ENCODE data around the gene SGPL1.

SGPL1 gene

GRCh38 chr10:70896551-70896950 lies 80.8 kb downstream of the SGPL1 start:
- peaks cover 14% of the 10 kb centered on the region for H3K4me1 ChIP-seq (ENCODE audit: control insufficient read depth, insufficient read depth, low read length)
- H3K9me3 ChIP-seq (ENCODE audit: control insufficient read depth, insufficient read depth, low read depth, low read length) = peaks cover 5% of the 10 kb centered on the region; the same call in 1 of the 2 replicates
- H3K9ac ChIP-seq (ENCODE audit: low read length) = no peak overlapping the region
- no peak overlapping the region for H3K4me3 ChIP-seq (ENCODE audit: low read depth, low read length)
- no peaks in the 10 kb centered on the region for H3K36me3 ChIP-seq (ENCODE audit: control insufficient read depth, insufficient read depth, low read length)
- no peak overlapping the region for H3K27ac ChIP-seq (ENCODE audit: low read depth, low read length)
- H3K27me3 ChIP-seq (ENCODE audit: control insufficient read depth, insufficient read depth, low read length) = no peaks in the 10 kb centered on the region

DNA sequence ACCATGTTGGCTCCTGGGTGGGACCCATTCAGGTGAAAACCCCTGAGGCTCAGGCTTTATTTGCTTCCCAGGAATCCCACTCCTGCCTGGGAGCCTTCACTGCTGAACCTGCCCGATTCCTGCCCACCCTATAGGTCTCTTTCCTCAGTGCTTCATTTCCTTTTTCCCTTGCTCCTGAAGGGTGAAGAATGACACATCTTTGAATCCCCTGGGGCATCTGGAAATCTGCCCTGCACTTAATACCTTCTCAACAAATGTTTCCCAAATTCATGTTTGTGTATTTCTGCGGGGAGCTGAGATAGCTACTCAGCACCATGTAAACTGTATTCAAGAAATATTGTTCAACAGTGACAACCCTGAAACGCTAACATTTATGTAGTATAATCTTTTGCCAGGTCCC lies 82.9 kb downstream of the SGPL1 start:
- Histone ChIP-seq H3K9ac (ENCODE audit: low read length) (no peak overlapping the region), H3K9me3 (ENCODE audit: control insufficient read depth, insufficient read depth, low read depth, low read length) (peaks cover 5% of the 10 kb centered on the region; the same call in 1 of the 2 replicates), H3K27ac (ENCODE audit: low read depth, low read length) (no peak overlapping the region), H3K4me1 (ENCODE audit: control insufficient read depth, insufficient read depth, low read length) (no peaks in the 10 kb centered on the region), H3K27me3 (ENCODE audit: control insufficient read depth, insufficient read depth, low read length) (no peaks in the 10 kb centered on the region), H3K36me3 (ENCODE audit: control insufficient read depth, insufficient read depth, low read length) (no peaks in the 10 kb centered on the region), H3K4me3 (ENCODE audit: low read depth, low read length) (no peak overlapping the region)

- H3K4me1 ChIP-seq (ENCODE audit: control insufficient read depth, insufficient read depth, low read length) = no peaks in the 10 kb centered on the region
- H3K36me3 ChIP-seq (ENCODE audit: control insufficient read depth, insufficient read depth, low read length) = no peaks in the 10 kb centered on the region
Measured at GRCh38 chr10:70899096-70899495, 83.3 kb downstream of the SGPL1 start.

GRCh38 chr10:70901276-70901878 lies 85.6 kb downstream of the SGPL1 start:
- Histone ChIP-seq H3K4me1 (ENCODE audit: control insufficient read depth, insufficient read depth, low read length) (no peaks in the 10 kb centered on the region), H3K4me3 (ENCODE audit: low read depth, low read length) (no peak overlapping the region), H3K36me3 (ENCODE audit: control insufficient read depth, insufficient read depth, low read length) (no peaks in the 10 kb centered on the region), H3K27ac (ENCODE audit: low read depth, low read length) (no peak overlapping the region), H3K27me3 (ENCODE audit: control insufficient read depth, insufficient read depth, low read length) (no peaks in the 10 kb centered on the region), H3K9me3 (ENCODE audit: control insufficient read depth, insufficient read depth, low read depth, low read length) (peaks cover 3% of the 10 kb centered on the region; the same call in 1 of the 2 replicates), H3K9ac (ENCODE audit: low read length) (no peak overlapping the region)

More at GRCh38 chr10:70899096-70899495, 83.3 kb downstream of the SGPL1 start:
- Histone ChIP-seq H3K9ac (ENCODE audit: low read length) (no peak overlapping the region), H3K27ac (ENCODE audit: low read depth, low read length) (no peak overlapping the region), H3K4me3 (ENCODE audit: low read depth, low read length) (no peak overlapping the region), H3K9me3 (ENCODE audit: control insufficient read depth, insufficient read depth, low read depth, low read length) (peaks cover 5% of the 10 kb centered on the region; the same call in 1 of the 2 replicates), H3K27me3 (ENCODE audit: control insufficient read depth, insufficient read depth, low read length) (no peaks in the 10 kb centered on the region)

GRCh38 chr10:70902661-70903261 lies 87.0 kb downstream of the SGPL1 start:
- Histone ChIP-seq H3K36me3 (ENCODE audit: control insufficient read depth, insufficient read depth, low read length) (no peaks in the 10 kb centered on the region), H3K27me3 (ENCODE audit: control insufficient read depth, insufficient read depth, low read length) (no peaks in the 10 kb centered on the region), H3K27ac (ENCODE audit: low read depth, low read length) (no peak overlapping the region), H3K9ac (ENCODE audit: low read length) (no peak overlapping the region), H3K4me1 (ENCODE audit: control insufficient read depth, insufficient read depth, low read length) (no peaks in the 10 kb centered on the region), H3K9me3 (ENCODE audit: control insufficient read depth, insufficient read depth, low read depth, low read length) (no peaks in the 10 kb centered on the region), H3K4me3 (ENCODE audit: low read depth, low read length) (no peak overlapping the region)

- Histone ChIP-seq H3K9ac (ENCODE audit: low read length) (no peak overlapping the region), H3K27me3 (ENCODE audit: control insufficient read depth, insufficient read depth, low read length) (no peaks in the 10 kb centered on the region), H3K36me3 (ENCODE audit: control insufficient read depth, insufficient read depth, low read length) (no peaks in the 10 kb centered on the region), H3K4me1 (ENCODE audit: control insufficient read depth, insufficient read depth, low read length) (no peaks in the 10 kb centered on the region), H3K27ac (ENCODE audit: low read depth, low read length) (no peak overlapping the region), H3K9me3 (ENCODE audit: control insufficient read depth, insufficient read depth, low read depth, low read length) (no peaks in the 10 kb centered on the region), H3K4me3 (ENCODE audit: low read depth, low read length) (no peak overlapping the region)
Measured at GRCh38 chr10:70903262-70903921, 87.6 kb downstream of the SGPL1 start.

- Histone ChIP-seq H3K4me3 (ENCODE audit: low read depth, low read length) (no peak overlapping the region), H3K9me3 (ENCODE audit: control insufficient read depth, insufficient read depth, low read depth, low read length) (no peaks in the 10 kb centered on the region), H3K4me1 (ENCODE audit: control insufficient read depth, insufficient read depth, low read length) (no peaks in the 10 kb centered on the region), H3K27me3 (ENCODE audit: control insufficient read depth, insufficient read depth, low read length) (no peaks in the 10 kb centered on the region), H3K9ac (ENCODE audit: low read length) (no peak overlapping the region), H3K36me3 (ENCODE audit: control insufficient read depth, insufficient read depth, low read length) (no peaks in the 10 kb centered on the region), H3K27ac (ENCODE audit: low read depth, low read length) (no peak overlapping the region)
Measured at GRCh38 chr10:70905071-70906021, 89.6 kb downstream of the SGPL1 start.

GRCh38 chr10:70906031-70906783 lies 90.5 kb downstream of the SGPL1 start:
- H3K4me3 ChIP-seq (ENCODE audit: low read depth, low read length) = no peak overlapping the region
- no peaks in the 10 kb centered on the region for H3K36me3 ChIP-seq (ENCODE audit: control insufficient read depth, insufficient read depth, low read length)
- no peak overlapping the region for H3K27ac ChIP-seq (ENCODE audit: low read depth, low read length)
- no peak overlapping the region for H3K9ac ChIP-seq (ENCODE audit: low read length)
- H3K4me1 ChIP-seq (ENCODE audit: control insufficient read depth, insufficient read depth, low read length) = no peaks in the 10 kb centered on the region
- no peaks in the 10 kb centered on the region for H3K27me3 ChIP-seq (ENCODE audit: control insufficient read depth, insufficient read depth, low read length)
- H3K9me3 ChIP-seq (ENCODE audit: control insufficient read depth, insufficient read depth, low read depth, low read length) = no peaks in the 10 kb centered on the region

GRCh38 chr10:70906953-70907636 lies 91.3 kb downstream of the SGPL1 start:
- no peaks in the 10 kb centered on the region for H3K27me3 ChIP-seq (ENCODE audit: control insufficient read depth, insufficient read depth, low read length)
- no peak overlapping the region for H3K4me3 ChIP-seq (ENCODE audit: low read depth, low read length)
- no peak overlapping the region for H3K9ac ChIP-seq (ENCODE audit: low read length)
- H3K27ac ChIP-seq (ENCODE audit: low read depth, low read length) = no peak overlapping the region
- no peaks in the 10 kb centered on the region for H3K9me3 ChIP-seq (ENCODE audit: control insufficient read depth, insufficient read depth, low read depth, low read length)
- no peaks in the 10 kb centered on the region for H3K36me3 ChIP-seq (ENCODE audit: control insufficient read depth, insufficient read depth, low read length)
- no peaks in the 10 kb centered on the region for H3K4me1 ChIP-seq (ENCODE audit: control insufficient read depth, insufficient read depth, low read length)
